Ramos (cell line): Measurements from ENCODE around the gene CCDC7.
"Not testable (repeated sequence)": the region's sequence is repeated elsewhere in the genome, so short reads cannot be mapped to it uniquely, and the experiment has no call there.

Experiments used
- in situ Hi-C: fragments of 300-500 bp; cut with MboI; formaldehyde crosslinking; loops from one replicate; pipeline ENCODE4 v1.14.3; 2022; ENCODE audit warnings: low sequenced_read_pairs; ENCODE audit not compliant: unreplicated experiment

The CCDC7 gene

GRCh38 chr10:32795598-32796183 lies 349.8 kb downstream of the CCDC7 start:
- in situ Hi-C loops = loop anchor here (10.0 kb wide), 1 partner anchor 339 kb away; no protein-coding TSS in a partner anchor

DNA sequence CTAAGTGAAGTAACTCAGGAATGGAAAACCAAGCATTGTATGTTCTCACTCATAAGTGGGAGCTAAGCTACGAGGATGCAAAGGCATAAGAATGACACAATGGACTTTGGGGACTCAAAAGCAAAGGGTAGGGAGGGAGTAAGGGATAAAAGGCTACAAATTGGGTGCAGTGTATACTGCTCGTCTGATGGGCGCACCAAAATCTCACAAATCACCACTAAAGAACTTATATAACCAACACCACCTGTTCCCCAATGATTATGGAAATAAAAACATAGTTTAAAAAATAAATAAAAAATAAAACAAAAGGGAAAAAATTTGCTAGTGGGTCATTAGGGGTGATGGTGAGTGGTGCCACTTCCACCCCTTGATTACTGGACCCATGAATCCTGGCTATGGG lies 351.5 kb downstream of the CCDC7 start:
- in situ Hi-C loops = loop anchor here (10.0 kb wide), 1 partner anchor 337 kb away; no protein-coding TSS in a partner anchor

DNA sequence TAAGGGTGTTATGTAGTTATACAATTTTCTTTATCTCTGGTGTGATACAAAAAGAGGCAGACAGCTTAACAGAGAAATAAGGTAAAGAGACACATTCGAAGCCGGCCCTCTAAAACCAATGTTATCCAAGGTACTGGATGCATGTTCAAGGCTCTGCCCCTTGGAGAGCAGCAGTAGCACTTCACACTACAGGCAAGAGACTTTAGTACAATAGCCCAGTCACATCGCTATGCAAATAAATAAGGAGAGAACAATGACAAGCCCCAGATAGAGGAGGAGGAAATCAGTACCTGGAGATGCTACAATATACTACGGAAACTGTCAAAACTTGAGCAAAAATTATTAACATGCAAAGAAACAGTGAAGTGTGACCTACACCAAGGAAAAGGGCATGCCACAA lies 401.0 kb downstream of the CCDC7 start:
- in situ Hi-C loops = no loop called here

DNA sequence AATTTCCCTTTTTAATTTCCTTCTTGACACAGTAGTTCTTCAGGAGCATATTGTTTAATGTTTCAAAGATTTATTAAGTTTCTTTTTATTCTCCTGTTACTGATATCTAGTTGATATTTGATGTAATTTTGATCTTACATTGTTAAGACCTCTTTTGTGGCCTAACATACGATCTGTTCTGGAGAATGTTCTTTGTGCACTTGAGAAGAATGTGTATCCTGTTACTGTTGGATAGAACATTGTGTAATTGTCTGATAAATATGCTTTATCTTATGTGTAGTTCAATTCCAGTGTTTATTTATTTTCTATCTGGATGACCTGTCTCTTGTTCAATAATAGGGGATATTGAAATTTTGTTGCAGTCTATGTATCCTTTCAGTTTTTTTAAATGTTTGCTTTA lies 405.4 kb downstream of the CCDC7 start:
- in situ Hi-C loops = no loop called here

GRCh38 chr10:32854435-32854834 lies 408.5 kb downstream of the CCDC7 start:
- in situ Hi-C loops = no loop called here

DNA sequence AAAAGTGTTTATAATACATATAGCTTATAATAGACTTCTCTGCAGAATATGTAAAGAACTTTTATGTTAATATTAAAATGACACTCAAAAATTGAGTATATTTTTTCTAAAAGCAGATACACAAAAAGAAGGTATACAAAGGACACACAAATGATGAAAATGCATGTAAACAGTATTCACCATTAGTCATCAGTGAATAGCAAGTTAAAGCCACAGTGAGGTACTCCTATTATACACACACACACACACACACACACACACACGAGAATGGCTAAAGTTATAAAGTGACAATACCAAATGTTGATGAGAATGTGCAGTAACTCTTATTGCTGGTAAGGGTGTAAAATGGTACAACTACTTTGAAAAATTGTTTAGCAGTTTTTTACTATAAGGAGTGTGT lies 419.2 kb downstream of the CCDC7 start:
- in situ Hi-C loops = no loop called here

- in situ Hi-C loops = no loop called here
Observed at GRCh38 chr10:32877915-32878314, 432.0 kb downstream of the CCDC7 start.

DNA sequence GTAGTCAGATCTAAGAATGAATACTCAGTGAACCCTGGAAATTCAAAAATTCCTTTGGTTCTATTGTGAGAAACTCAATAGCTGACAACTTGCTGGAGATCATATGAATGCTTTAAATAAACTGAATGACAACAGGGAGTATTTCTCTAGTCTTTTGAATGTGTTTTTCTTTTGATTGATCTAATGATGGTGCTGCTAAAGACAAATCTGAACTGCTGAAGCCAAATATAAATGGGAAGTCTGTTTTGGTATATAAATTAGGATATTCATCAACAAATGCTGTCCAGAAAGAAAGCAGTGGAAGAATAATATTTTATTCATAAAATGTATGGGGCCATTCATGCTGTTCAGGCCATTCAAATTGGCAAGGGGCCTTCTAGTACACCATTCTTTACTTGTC lies 432.7 kb downstream of the CCDC7 start:
- in situ Hi-C loops = no loop called here

DNA sequence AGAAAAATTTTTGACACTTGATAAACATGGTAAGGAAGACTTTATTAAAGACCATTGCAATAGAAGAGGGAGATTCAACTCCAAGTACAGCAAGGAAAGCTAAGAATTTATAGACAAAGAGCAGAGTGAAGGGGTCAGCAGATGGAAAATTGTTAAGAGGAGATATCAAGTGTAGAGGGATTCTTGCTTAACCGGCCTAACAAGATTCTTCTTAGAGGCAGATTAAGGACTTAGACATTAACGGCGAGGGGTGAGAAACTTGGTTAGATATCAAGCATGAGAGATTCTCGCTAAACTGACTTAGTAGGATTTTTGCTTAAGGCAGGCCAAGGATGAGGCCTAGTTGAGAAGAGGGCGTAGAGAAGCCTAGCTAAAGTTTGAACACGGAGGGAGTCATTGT lies 436.1 kb downstream of the CCDC7 start:
- in situ Hi-C loops = no loop called here

- in situ Hi-C loops = no loop called here
Observed at GRCh38 chr10:32887481-32887880, 441.5 kb downstream of the CCDC7 start.

GRCh38 chr10:32888161-32888927 lies 442.4 kb downstream of the CCDC7 start:
- in situ Hi-C loops = no loop called here

DNA sequence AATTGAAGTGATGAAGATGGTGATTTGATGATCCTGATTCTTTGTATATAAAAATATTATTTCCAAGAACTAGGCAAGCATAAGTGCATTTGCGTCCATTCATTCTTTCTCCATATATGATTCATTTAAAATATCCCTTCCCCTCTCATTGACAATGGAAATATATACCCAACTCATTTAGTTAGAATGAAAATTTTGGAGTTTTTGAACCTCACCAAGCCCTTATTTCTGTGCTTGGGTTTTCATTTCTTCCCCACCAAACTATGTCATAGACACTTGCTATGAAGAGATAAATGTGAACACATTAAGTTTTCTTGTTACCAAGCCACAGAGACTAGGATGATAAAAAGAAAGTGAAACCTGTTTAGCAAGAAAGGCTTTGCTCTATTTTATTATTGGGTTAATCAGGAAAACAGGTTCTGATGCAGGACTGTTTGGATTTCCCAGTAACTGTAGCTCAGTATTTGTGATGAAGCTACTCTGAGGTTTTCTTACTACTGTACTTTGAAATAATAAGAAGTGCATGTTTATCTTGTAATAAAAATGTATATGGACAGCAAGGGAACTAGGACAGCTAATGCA lies 443.8 kb downstream of the CCDC7 start:
- in situ Hi-C loops = no loop called here

DNA sequence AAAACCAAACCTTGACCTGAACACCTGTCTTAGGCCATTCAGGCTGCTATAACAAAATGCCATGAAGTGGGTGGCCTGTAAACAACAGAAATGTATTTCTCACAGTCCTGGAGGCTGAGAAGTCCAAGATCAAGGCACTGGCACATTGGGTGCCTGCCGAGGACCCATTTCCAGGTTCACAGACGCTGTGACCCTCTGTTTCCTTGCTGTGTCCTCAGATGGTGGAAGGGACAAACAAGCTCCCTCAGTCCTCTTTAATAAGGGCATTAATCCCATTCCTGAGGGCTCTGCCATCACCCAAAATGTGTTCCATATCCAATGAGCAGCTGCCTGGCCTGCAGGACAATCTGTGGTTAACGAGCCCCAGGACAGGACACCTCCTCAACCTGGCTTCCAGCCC lies 444.5 kb downstream of the CCDC7 start:
- in situ Hi-C loops = no loop called here

DNA sequence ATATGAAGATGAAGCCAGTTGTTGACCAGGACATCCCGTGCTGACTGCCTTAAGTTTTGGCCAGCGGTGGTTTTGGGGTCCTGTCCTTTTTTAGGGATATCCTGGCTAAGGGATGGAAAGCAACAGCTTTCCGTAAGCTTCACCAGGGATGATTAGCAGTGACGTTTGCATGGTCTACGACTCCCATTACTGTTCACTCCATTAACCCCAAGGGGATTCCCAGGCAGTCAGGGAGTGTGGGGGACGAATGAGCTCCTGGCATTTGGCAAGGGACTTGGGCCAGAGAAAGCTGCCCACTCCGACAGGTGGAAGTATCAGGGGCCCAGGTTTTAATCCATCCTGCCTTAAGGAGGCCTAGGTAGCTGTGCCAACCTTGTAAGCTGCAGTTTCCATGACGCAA lies 445.3 kb downstream of the CCDC7 start:
- in situ Hi-C loops = no loop called here

DNA sequence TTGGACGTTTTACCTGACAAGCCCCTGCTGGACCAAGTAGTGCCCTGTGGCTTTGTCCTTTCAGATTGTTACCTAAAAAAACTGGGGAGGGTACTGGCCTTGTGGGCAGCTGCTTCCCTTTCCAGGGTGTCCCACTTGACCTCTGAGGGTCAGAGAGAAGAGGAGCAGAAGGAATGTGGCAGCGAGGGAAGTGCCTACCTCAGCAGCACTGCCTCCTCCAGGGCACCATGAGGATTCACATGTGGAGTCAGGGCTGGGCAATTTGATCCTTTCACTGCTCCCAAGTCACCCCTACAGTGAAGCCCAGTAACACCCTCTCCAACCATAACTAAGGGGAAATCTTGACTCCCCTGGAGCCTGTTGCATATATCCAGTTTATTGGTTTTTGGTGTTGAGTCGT lies 447.5 kb downstream of the CCDC7 start:
- in situ Hi-C loops = no loop called here

DNA sequence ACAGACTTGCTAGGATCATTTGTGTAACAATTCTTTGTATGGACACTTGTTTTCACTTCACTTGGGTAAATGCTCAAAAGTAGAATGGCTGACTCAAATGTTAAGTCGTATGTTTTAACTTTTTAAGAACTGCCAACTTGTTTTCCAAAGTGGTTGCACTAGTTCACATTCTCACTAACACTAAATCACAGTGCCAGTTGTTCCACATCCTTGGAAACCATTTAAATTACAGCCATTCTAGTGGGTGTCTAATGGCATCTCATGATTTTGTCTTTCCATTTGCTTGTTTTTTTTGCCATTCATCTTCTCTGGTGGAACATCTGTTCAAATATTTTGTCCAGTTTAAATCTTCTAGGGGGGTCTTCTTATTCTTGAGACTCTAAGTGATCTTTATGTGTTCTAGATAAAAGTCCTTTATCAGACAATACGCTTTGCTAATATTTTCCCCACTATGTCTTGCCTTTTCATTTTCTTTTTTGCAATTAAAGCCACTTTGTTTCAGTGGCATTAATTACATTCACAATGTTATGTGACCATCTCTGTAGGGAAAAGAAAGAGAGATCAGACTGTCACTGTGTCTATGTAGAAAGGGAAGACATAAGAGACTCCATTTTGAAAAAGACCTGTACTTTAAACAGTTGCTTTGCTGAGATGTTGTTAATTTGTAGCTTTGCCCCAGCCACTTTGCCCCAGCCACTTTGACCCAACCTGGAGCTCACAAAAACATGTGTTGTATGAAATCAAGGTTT lies 448.1 kb downstream of the CCDC7 start:
- in situ Hi-C loops = no loop called here

DNA sequence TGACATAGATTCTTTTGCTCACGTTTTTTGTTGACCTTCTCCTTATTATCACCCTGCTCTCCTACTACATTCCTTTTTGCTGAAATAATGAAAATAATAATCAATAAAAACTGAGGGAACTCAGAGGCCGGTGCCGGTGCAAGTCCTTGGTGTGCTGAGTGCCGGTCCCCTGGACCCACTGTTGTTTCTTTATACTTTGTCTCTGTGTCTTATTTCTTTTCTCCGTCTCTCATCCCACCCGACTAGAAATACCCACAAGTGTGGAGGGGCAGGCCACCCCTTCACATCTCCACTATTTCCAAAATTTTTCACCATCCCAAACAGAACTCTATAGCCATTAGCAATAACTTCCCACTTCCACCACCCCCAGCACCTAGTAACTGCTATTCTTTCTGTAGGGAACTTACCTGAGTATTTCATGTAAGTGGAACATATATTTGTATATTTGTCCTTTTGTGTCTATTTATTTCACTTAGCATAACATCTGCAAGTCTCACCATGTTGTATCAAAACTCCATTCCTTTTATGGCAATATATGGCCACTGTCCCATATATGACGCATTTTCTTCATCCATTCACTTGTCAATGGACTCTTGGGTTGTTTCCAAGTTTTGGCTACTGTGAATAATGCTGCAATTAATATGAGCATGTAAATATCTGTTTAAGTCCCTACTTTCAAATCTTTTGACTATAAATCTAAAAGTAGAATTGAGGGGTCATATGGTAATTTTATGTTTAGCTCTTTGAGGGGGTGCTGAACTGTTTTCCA lies 449.4 kb downstream of the CCDC7 start:
- in situ Hi-C loops = not testable (repeated sequence)

- in situ Hi-C loops = no loop called here
Observed at GRCh38 chr10:32901815-32902214, 455.9 kb downstream of the CCDC7 start.

GRCh38 chr10:32905466-32905865 lies 459.5 kb downstream of the CCDC7 start:
- in situ Hi-C loops = no loop called here

GRCh38 chr10:32906595-32906994 lies 460.7 kb downstream of the CCDC7 start:
- in situ Hi-C loops = no loop called here
